Endothelial cell of umbilical vein (primary cell): ENCODE measurements around the gene TMEM145.

Experiments used
- CTCF ChIP-seq, 2 donors: IDR thresholded peaks; 1 replicate in 1 of 2; 2 replicates in 1 of 2; pipeline ENCODE4 v1.5.1; 2011; ENCODE audit warnings: low read length in 2 of 2, mild to moderate bottlenecking in 2 of 2, moderate library complexity in 2 of 2, control low read depth in 1 of 2, inconsistent platforms in 1 of 2, low read depth in 1 of 2; ENCODE audit not compliant: insufficient read depth in 1 of 2; ENCODE audit errors: extremely low read depth in 1 of 2
- GATA2 ChIP-seq: IDR thresholded peaks from 2 replicates; pipeline ENCODE4 v1.7.0; 2011; ENCODE audit warnings: low read depth, mild to moderate bottlenecking, moderate library complexity, mixed read lengths, low read length; ENCODE audit not compliant: insufficient read length, insufficient read depth
- JUN ChIP-seq: IDR thresholded peaks from 2 replicates; pipeline ENCODE4 v1.6.1; 2011; ENCODE audit warnings: borderline replicate concordance, low read depth; ENCODE audit not compliant: insufficient read length, insufficient read depth
- MAX ChIP-seq: IDR thresholded peaks from 2 replicates; pipeline ENCODE4 v1.6.1; 2011; ENCODE audit not compliant: insufficient read depth, insufficient read length
- POLR2AphosphoS5 ChIP-seq: IDR thresholded peaks from 2 replicates; pipeline ENCODE4 v1.6.1; 2012; ENCODE audit warnings: low read depth, mild to moderate bottlenecking, control low read depth, low read length, moderate library complexity; ENCODE audit not compliant: insufficient read depth

GRCh38 chr19:42270346-42271044 lies 42.6 kb upstream of the TMEM145 start:
- TF ChIP-seq GATA2 (no peak), CTCF (IDR thresholded peaks at IDR 0.05; ENCODE audit: extremely low read depth in 1 of 2, insufficient read depth in 1 of 2, low read depth in 1 of 2, low read length in 2 of 2) (no peak), MAX (no peak), JUN (no peak), POLR2AphosphoS5 (peak; percentile 31)
